Endothelial cell of umbilical vein (primary cell): Measurements from ENCODE around the gene AQP9.

Experiments
- EZH2 ChIP-seq: IDR thresholded peaks from 2 replicates; pipeline ENCODE4 v1.6.1; 2012; ENCODE audit warnings: borderline replicate concordance, low read depth, mild to moderate bottlenecking, moderate library complexity, low read length, inconsistent platforms; ENCODE audit not compliant: severe bottlenecking
- FOS ChIP-seq: IDR thresholded peaks from 2 replicates; pipeline ENCODE4 v1.6.1; 2011; ENCODE audit warnings: mild to moderate bottlenecking, low read length, moderate library complexity, borderline replicate concordance; ENCODE audit not compliant: insufficient read depth
- GATA2 ChIP-seq: IDR thresholded peaks from 2 replicates; pipeline ENCODE4 v1.7.0; 2011; ENCODE audit warnings: low read depth, mild to moderate bottlenecking, moderate library complexity, mixed read lengths, low read length; ENCODE audit not compliant: insufficient read length, insufficient read depth
- JUN ChIP-seq: IDR thresholded peaks from 2 replicates; pipeline ENCODE4 v1.6.1; 2011; ENCODE audit warnings: borderline replicate concordance, low read depth; ENCODE audit not compliant: insufficient read length, insufficient read depth
- MAX ChIP-seq: IDR thresholded peaks from 2 replicates; pipeline ENCODE4 v1.6.1; 2011; ENCODE audit not compliant: insufficient read depth, insufficient read length
- MYC ChIP-seq: IDR thresholded peaks from one replicate; pipeline ENCODE4 v1.6.1; 2011; ENCODE audit warnings: mild to moderate bottlenecking, low read depth, low read length
- POLR2A ChIP-seq: IDR thresholded peaks from 2 replicates; pipeline ENCODE4 v1.6.1; 2012; ENCODE audit warnings: low read depth, mild to moderate bottlenecking, control low read depth, low read length
- POLR2AphosphoS5 ChIP-seq: IDR thresholded peaks from 2 replicates; pipeline ENCODE4 v1.6.1; 2012; ENCODE audit warnings: low read depth, mild to moderate bottlenecking, control low read depth, low read length, moderate library complexity; ENCODE audit not compliant: insufficient read depth
- TF ChIP-seq, protein P1 (sequence below), 2 donors: IDR thresholded peaks; 1 replicate in 1 of 2; 2 replicates in 1 of 2; pipeline ENCODE4 v1.5.1; 2011; ENCODE audit warnings: low read length in 2 of 2, mild to moderate bottlenecking in 2 of 2, moderate library complexity in 2 of 2, control low read depth in 1 of 2, inconsistent platforms in 1 of 2, low read depth in 1 of 2; ENCODE audit not compliant: insufficient read depth in 1 of 2; ENCODE audit errors: extremely low read depth in 1 of 2

GRCh38 chr15:58110999-58111717 is 27.0 kb upstream of the AQP9 start:
- TF ChIP-seq, protein P1, sequence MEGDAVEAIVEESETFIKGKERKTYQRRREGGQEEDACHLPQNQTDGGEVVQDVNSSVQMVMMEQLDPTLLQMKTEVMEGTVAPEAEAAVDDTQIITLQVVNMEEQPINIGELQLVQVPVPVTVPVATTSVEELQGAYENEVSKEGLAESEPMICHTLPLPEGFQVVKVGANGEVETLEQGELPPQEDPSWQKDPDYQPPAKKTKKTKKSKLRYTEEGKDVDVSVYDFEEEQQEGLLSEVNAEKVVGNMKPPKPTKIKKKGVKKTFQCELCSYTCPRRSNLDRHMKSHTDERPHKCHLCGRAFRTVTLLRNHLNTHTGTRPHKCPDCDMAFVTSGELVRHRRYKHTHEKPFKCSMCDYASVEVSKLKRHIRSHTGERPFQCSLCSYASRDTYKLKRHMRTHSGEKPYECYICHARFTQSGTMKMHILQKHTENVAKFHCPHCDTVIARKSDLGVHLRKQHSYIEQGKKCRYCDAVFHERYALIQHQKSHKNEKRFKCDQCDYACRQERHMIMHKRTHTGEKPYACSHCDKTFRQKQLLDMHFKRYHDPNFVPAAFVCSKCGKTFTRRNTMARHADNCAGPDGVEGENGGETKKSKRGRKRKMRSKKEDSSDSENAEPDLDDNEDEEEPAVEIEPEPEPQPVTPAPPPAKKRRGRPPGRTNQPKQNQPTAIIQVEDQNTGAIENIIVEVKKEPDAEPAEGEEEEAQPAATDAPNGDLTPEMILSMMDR (IDR thresholded peaks at IDR 0.05; ENCODE audit: extremely low read depth in 1 of 2, insufficient read depth in 1 of 2, low read depth in 1 of 2, low read length in 2 of 2) = no peak
- TF ChIP-seq MAX = no peak
- TF ChIP-seq POLR2A = no peak
- no peak for TF ChIP-seq POLR2AphosphoS5
- TF ChIP-seq EZH2 = no peak
- TF ChIP-seq JUN = no peak
- TF ChIP-seq FOS = no peak
- no peak for TF ChIP-seq MYC
- peak; percentile 14 for TF ChIP-seq GATA2
